K562 (cell line): ENCODE data around the gene ABR. TPM values are rescaled to one million over a fixed set of nuclear protein-coding genes. Genes with fewer than 3 reads are reported as not detected.

ENCODE experiments used
- ATAC-seq: fragments of 200-7000 bp; cut with Tn5 transposase; 3 replicates; pipeline ENCODE4 v1.9.1; 2020; ENCODE audit warnings: moderate library complexity
- BruUV-seq: library from RNA; stranded (reverse); fragments of 400-500 nt; replicated peaks from 2 replicates; lab custom pipeline; 2021; lab: Mats Ljungman, UMichigan
- CTCF ChIA-PET: fragments of 300-600 bp; formaldehyde crosslinking; extraction: SDS; loops from one replicate; lab custom pipeline; 2021; ENCODE audit warnings: low intra/inter-chr PET ratio; lab: Yijun Ruan, JAX
- POLR2A ChIA-PET: fragments of 300-600, 350-650 bp; sonication (Branson Sonifier 250); formaldehyde crosslinking; extraction: SDS; loops from one replicate; lab custom pipeline; 2021; ENCODE audit warnings: antibody characterized with exemption, inconsistent platforms; lab: Yijun Ruan, JAX
- DNase-seq, 4 experiments: peaks; one replicate each; pipeline versions ENCODE4 v3.0.0 to v3.0.0-alpha.2; 2011 to 2018; ENCODE audit warnings: low spot score in 3 of 4, mixed read lengths in 3 of 4; ENCODE audit errors: extremely low read depth in 1 of 4
- FAIRE-seq: peaks from 2 replicates; lab custom pipeline; 2011; peaks lifted over from hg19 to GRCh38; lab: Jason Lieb, UNC
- H2AFZ ChIP-seq: 2 replicates; pipeline ENCODE4 v1.6.0; 2011; ENCODE audit warnings: low read depth, low read length, control low read depth, inconsistent platforms
- H3K27ac ChIP-seq: fragments of 200-600 bp; 3 replicates; pipeline ENCODE4 v1.8.0; 2011; ENCODE audit warnings: low read depth, mild to moderate bottlenecking, control low read depth, inconsistent platforms, low read length, moderate library complexity, mixed read lengths; ENCODE audit errors: extremely low read depth
- H3K27me3 ChIP-seq, 2 experiments: fragments of 300-600 bp in 1 of 2; 2 replicates in 1 of 2; 3 replicates in 1 of 2; pipeline versions ENCODE4 v1.6.0 to v1.8.0; 2011; ENCODE audit warnings: inconsistent platforms in 2 of 2, low read length in 2 of 2, mild to moderate bottlenecking in 1 of 2, mixed read lengths in 1 of 2, moderate library complexity in 1 of 2; ENCODE audit not compliant: control insufficient read depth in 2 of 2, insufficient read depth in 2 of 2
- H3K36me3 ChIP-seq: fragments of 300-600 bp; 3 replicates; pipeline ENCODE4 v1.8.0; 2011; ENCODE audit warnings: mild to moderate bottlenecking, low read length, inconsistent platforms; ENCODE audit not compliant: control insufficient read depth, insufficient read depth
- H3K4me1 ChIP-seq, 2 experiments: fragments of 200-600 bp in 1 of 2; replicated peaks in 1 of 2; 2 replicates in 1 of 2; 3 replicates in 1 of 2; pipeline versions ENCODE4 v1.5.1 to v1.8.0; 2011; ENCODE audit warnings: inconsistent platforms in 2 of 2, low read length in 2 of 2, mild to moderate bottlenecking in 1 of 2, mixed read lengths in 1 of 2, moderate library complexity in 1 of 2; ENCODE audit not compliant: control insufficient read depth in 2 of 2, insufficient read depth in 2 of 2
- H3K4me2 ChIP-seq: 2 replicates; pipeline ENCODE4 v1.6.1; 2011; ENCODE audit warnings: low read length, control low read depth, inconsistent platforms, mixed read lengths; ENCODE audit not compliant: insufficient read depth
- H3K4me3 ChIP-seq: fragments of 200-600 bp; sonication (generic), shearing (Covaris generic); 2 replicates; pipeline ENCODE4 v1.5.1; 2016; ENCODE audit warnings: control low read depth, inconsistent platforms
- H3K79me2 ChIP-seq: fragments of 200-600 bp; 3 replicates; pipeline ENCODE4 v1.8.0; 2011; ENCODE audit warnings: low read length, inconsistent platforms; ENCODE audit not compliant: control insufficient read depth, insufficient read depth
- H3K9ac ChIP-seq, 2 experiments: 2 replicates each; pipeline versions ENCODE4 v1.6.0 to v1.6.1; 2011; ENCODE audit warnings: low read depth in 2 of 2, low read length in 2 of 2, control low read depth in 1 of 2, inconsistent platforms in 1 of 2, mild to moderate bottlenecking in 1 of 2, mixed read lengths in 1 of 2; ENCODE audit not compliant: insufficient read depth in 1 of 2
- H3K9me1 ChIP-seq: one replicate; pipeline ENCODE4 v1.6.0; 2011; ENCODE audit warnings: inconsistent platforms, mild to moderate bottlenecking, low read length, moderate library complexity; ENCODE audit not compliant: control insufficient read depth, insufficient read depth
- H3K9me3 ChIP-seq: replicated peaks from 2 replicates; pipeline ENCODE4 v1.5.1; 2011; ENCODE audit warnings: low read depth, low read length, inconsistent platforms; ENCODE audit not compliant: control insufficient read depth, insufficient read depth
- H4K20me1 ChIP-seq: replicated peaks from 2 replicates; pipeline ENCODE4 v1.6.1; 2011; ENCODE audit warnings: low read length, inconsistent platforms, mixed read lengths; ENCODE audit not compliant: control insufficient read depth, insufficient read depth
- GATA2 ChIP-seq: sonication (generic); formaldehyde crosslinking; IDR thresholded peaks from 2 replicates; pipeline ENCODE4 v1.4.0; 2020; ENCODE audit warnings: mild to moderate bottlenecking, missing genetic modification reagents
- HLTF ChIP-seq: fragments of 450-650 bp; IDR thresholded peaks from 2 replicates; pipeline ENCODE4 v1.6.1; 2016
- POLR2AphosphoS5 ChIP-seq: IDR thresholded peaks from 2 replicates; pipeline ENCODE4 v1.6.1; 2011; ENCODE audit warnings: mild to moderate bottlenecking, low read depth, low read length, moderate library complexity; ENCODE audit not compliant: control insufficient read depth, insufficient read depth
- POLR3A ChIP-seq: IDR thresholded peaks from 2 replicates; pipeline ENCODE4 v1.6.1; 2011; ENCODE audit warnings: borderline replicate concordance, mild to moderate bottlenecking, moderate library complexity; ENCODE audit not compliant: insufficient read length, insufficient read depth; ENCODE audit errors: extremely low read depth
- U2AF2 ChIP-seq: fragments of 200-400 bp; formaldehyde crosslinking; optimal IDR thresholded peaks from 2 replicates; pipeline ENCODE3; 2017; ENCODE audit warnings: low read depth, mild to moderate bottlenecking, low read length
- ZNF133 ChIP-seq: fragments of 250-450 bp; sonication (Bioruptor Pico); IDR thresholded peaks from 2 replicates; pipeline ENCODE4 v1.4.0; 2020; ENCODE audit warnings: mild to moderate bottlenecking
- WGBS: fragments of 100-300 bp; shearing (Covaris generic); methylation state at CpG from one replicate; pipeline ENCODE4 v1.1.6; 2016; ENCODE audit warnings: low coverage, mixed read lengths; ENCODE audit not compliant: insufficient coverage; ENCODE audit errors: missing lambda C conversion rate; 5-methylcytosine and 5-hydroxymethylcytosine counted together
- in situ Hi-C: fragments of 300-500 bp; cut with MboI; formaldehyde crosslinking; loops from 4 replicates; pipeline ENCODE4 v1.15.0; 2018; ENCODE audit warnings: inconsistent platforms, mixed read lengths
- intact Hi-C: fragments of 100-400 bp; cut with micrococcal nuclease; formaldehyde crosslinking; loops from 2 replicates; pipeline ENCODE4 v1.14.2; 2022
- polyA plus RNA-seq, 8 experiments: library from polyadenylated mRNA; depleted of rRNA in 4 of 8; stranded (reverse) in 5 of 8; unstranded in 3 of 8; fragments of >200 nt; fragmentation: Nextera tagmentation in 2 of 8; fragmentation: Illumina TruSeq in 1 of 8; extraction: Ambion mirVana in 2 of 8; extraction: Trizol in 1 of 8; gene quantifications; 2 replicates each; pipeline versions ENCODE4 v1.2.1 to v1.2.3, GENCODE V29; 2011 to 2014; ENCODE audit warnings: inconsistent platforms in 1 of 8, missing spikeins in 1 of 8
- total RNA-seq, 7 experiments: library from RNA; depleted of rRNA in 6 of 7; stranded (reverse); fragments of >200 nt in 6 of 7; fragmentation: Illumina TruSeq in 2 of 7; extraction: Trizol in 2 of 7; gene quantifications; 2 replicates each; pipeline versions ENCODE4 v1.2.1 to v1.2.3, GENCODE V29; 2011 to 2021; ENCODE audit warnings: low replicate concordance in 1 of 7
- TF ChIP-seq, protein P1 (sequence below), 2 experiments: fragments of 250-450 bp in 1 of 2; fragments of 450-650 bp in 1 of 2; sonication (Bioruptor Pico) in 1 of 2; IDR thresholded peaks; 2 replicates each; pipeline versions ENCODE4 v1.6.1 to v1.8.0; 2016 to 2021; ENCODE audit warnings: mild to moderate bottlenecking in 2 of 2, moderate library complexity in 2 of 2, missing compliant biosample characterization in 1 of 2, missing genetic modification characterization in 1 of 2
- TF ChIP-seq, protein P2 (sequence below), 2 experiments: fragments of 450-650 bp in 1 of 2; sonication (generic) in 1 of 2; formaldehyde crosslinking; conservative IDR thresholded peaks; 2 replicates each; pipeline versions ENCODE4 v1.4.0 to v1.8.1; 2020 to 2022; ENCODE audit warnings: mild to moderate bottlenecking in 1 of 2, missing genetic modification reagents in 1 of 2
- TF ChIP-seq, protein P3 (sequence below), 2 experiments: fragments of 450-650 bp in 1 of 2; sonication (generic) in 1 of 2; formaldehyde crosslinking in 1 of 2; IDR thresholded peaks; 2 replicates each; pipeline versions ENCODE4 v1.7.1 to v1.9.0; 2016 to 2022; ENCODE audit warnings: inconsistent platforms in 1 of 2, mild to moderate bottlenecking in 1 of 2, missing genetic modification reagents in 1 of 2
- TF ChIP-seq, protein P4 (sequence below): sonication (generic); formaldehyde crosslinking; IDR thresholded peaks from 2 replicates; pipeline ENCODE4 v1.8.1; 2023; ENCODE audit warnings: mild to moderate bottlenecking, missing genetic modification reagents

Gene ABR
- total and polyA plus RNA-seq, 9 of the 15 experiments (the other 6 are each of a cell fraction or from before 2014, with no cell fraction given) = 0.07 to 1.6 (median 0.37) TPM; not detected in 1

GRCh38 chr17:1095853-1096173 is 84.0 kb downstream of the ABR start:
- ATAC-seq = no peak
- H3K9ac ChIP-seq = no peak overlapping the region
- TF ChIP-seq, protein P1, sequence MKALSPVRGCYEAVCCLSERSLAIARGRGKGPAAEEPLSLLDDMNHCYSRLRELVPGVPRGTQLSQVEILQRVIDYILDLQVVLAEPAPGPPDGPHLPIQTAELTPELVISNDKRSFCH (CRISPR knock-in tag; IDR thresholded peaks at IDR 0.05) = no peak
- TF ChIP-seq, protein P1 (tag; IDR thresholded peaks at IDR 0.05) = no peak
- TF ChIP-seq, protein P2, sequence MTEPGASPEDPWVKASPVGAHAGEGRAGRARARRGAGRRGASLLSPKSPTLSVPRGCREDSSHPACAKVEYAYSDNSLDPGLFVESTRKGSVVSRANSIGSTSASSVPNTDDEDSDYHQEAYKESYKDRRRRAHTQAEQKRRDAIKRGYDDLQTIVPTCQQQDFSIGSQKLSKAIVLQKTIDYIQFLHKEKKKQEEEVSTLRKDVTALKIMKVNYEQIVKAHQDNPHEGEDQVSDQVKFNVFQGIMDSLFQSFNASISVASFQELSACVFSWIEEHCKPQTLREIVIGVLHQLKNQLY (CRISPR knock-in tag; conservative IDR thresholded peaks at IDR 0.05) = no peak
- TF ChIP-seq U2AF2 (no peak), POLR3A (no peak), GATA2 (CRISPR knock-in tag) (no peak), HLTF (no peak), ZNF133 (CRISPR knock-in tag) (no peak), POLR2AphosphoS5 (no peak)
- TF ChIP-seq, protein P3, sequence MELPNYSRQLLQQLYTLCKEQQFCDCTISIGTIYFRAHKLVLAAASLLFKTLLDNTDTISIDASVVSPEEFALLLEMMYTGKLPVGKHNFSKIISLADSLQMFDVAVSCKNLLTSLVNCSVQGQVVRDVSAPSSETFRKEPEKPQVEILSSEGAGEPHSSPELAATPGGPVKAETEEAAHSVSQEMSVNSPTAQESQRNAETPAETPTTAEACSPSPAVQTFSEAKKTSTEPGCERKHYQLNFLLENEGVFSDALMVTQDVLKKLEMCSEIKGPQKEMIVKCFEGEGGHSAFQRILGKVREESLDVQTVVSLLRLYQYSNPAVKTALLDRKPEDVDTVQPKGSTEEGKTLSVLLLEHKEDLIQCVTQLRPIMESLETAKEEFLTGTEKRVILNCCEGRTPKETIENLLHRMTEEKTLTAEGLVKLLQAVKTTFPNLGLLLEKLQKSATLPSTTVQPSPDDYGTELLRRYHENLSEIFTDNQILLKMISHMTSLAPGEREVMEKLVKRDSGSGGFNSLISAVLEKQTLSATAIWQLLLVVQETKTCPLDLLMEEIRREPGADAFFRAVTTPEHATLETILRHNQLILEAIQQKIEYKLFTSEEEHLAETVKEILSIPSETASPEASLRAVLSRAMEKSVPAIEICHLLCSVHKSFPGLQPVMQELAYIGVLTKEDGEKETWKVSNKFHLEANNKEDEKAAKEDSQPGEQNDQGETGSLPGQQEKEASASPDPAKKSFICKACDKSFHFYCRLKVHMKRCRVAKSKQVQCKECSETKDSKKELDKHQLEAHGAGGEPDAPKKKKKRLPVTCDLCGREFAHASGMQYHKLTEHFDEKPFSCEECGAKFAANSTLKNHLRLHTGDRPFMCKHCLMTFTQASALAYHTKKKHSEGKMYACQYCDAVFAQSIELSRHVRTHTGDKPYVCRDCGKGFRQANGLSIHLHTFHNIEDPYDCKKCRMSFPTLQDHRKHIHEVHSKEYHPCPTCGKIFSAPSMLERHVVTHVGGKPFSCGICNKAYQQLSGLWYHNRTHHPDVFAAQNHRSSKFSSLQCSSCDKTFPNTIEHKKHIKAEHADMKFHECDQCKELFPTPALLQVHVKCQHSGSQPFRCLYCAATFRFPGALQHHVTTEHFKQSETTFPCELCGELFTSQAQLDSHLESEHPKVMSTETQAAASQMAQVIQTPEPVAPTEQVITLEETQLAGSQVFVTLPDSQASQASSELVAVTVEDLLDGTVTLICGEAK (IDR thresholded peaks at IDR 0.05) = no peak
- TF ChIP-seq, protein P3 (CRISPR knock-in tag; IDR thresholded peaks at IDR 0.05) = no peak
- TF ChIP-seq, protein P4, sequence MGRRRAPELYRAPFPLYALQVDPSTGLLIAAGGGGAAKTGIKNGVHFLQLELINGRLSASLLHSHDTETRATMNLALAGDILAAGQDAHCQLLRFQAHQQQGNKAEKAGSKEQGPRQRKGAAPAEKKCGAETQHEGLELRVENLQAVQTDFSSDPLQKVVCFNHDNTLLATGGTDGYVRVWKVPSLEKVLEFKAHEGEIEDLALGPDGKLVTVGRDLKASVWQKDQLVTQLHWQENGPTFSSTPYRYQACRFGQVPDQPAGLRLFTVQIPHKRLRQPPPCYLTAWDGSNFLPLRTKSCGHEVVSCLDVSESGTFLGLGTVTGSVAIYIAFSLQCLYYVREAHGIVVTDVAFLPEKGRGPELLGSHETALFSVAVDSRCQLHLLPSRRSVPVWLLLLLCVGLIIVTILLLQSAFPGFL (CRISPR knock-in tag) = no peak

More at GRCh38 chr17:1095853-1096173, 84.0 kb downstream of the ABR start:
- peaks cover 0 to 5% of the 10 kb centered on the region in 2 experiments; a peak in 2 of 5 replicates for H3K4me1 ChIP-seq
- DNase-seq (no peak), FAIRE-seq (no peak)
- no peak overlapping the region for H3K4me2 ChIP-seq
- 0 out of 2 replicates have a peak, but pooled peaks cover 5% of the 10 kb centered on the region for H4K20me1 ChIP-seq
- intact Hi-C loops = no loop called here
- H3K27ac ChIP-seq = no peak overlapping the region
- H3K27me3 ChIP-seq = peaks cover 24 to 82% of the 10 kb centered on the region in 2 experiments
- BruUV-seq = no TSS peak
- no peaks in the 10 kb centered on the region for H3K9me1 ChIP-seq
- WGBS = 0% methylated on average over 7 of the region's 8 CpGs
- in situ Hi-C loops = no loop called here
- no peaks in the 10 kb centered on the region for H3K79me2 ChIP-seq
- ChIA-PET POLR2A (interaction anchor here (0.9 kb wide), 1 partner anchor 30 kb away, joined by 4 read pairs; no protein-coding TSS in a partner anchor), CTCF (no interaction called here)
- H2AFZ ChIP-seq = no peak overlapping the region
- H3K36me3 ChIP-seq = no peaks in the 10 kb centered on the region
- no peak overlapping the region for H3K4me3 ChIP-seq
- no peaks in the 10 kb centered on the region for H3K9me3 ChIP-seq
